Anterior cingulate cortex (tissue), 58 donors: ENCODE measurements around the gene PAPPA2.
"Not testable (repeated sequence)": the region's sequence is repeated elsewhere in the genome, so short reads cannot be mapped to it uniquely, and the experiment has no call there.

Source experiments
- DNase-seq, 58 donors: peaks; one replicate each; lab custom pipeline; 2025; lab: John Stamatoyannopoulos, UW

Gene PAPPA2

GRCh38 chr1:176462674-176463378, at the start of gene PAPPA2:
TSS of gene PAPPA2 (plus strand) at chr1:176463175. CDS start at chr1:176556323, 93,148 bp downstream.
- no peak for DNase-seq

- no peak for DNase-seq
Observed at GRCh38 chr1:176416777-176417176, 46.2 kb upstream of the PAPPA2 start.

GRCh38 chr1:176419608-176420007, 43.4 kb upstream of the PAPPA2 start:
- DNase-seq = not testable (repeated sequence)

GRCh38 chr1:176434234-176434633, 28.7 kb upstream of the PAPPA2 start:
- DNase-seq = no peak

GRCh38 chr1:176436251-176436650, 26.7 kb upstream of the PAPPA2 start:
- no peak for DNase-seq

- no peak for DNase-seq
Observed at GRCh38 chr1:176440176-176440575, 22.8 kb upstream of the PAPPA2 start.

- DNase-seq = no peak
Observed at GRCh38 chr1:176444286-176444685, 18.7 kb upstream of the PAPPA2 start.

GRCh38 chr1:176445402-176445801, 17.6 kb upstream of the PAPPA2 start:
- no peak for DNase-seq

GRCh38 chr1:176448340-176448739, 14.6 kb upstream of the PAPPA2 start:
- no peak for DNase-seq

GRCh38 chr1:176450526-176450925, 12.4 kb upstream of the PAPPA2 start:
- DNase-seq = no peak

- DNase-seq = not testable (repeated sequence)
Observed at GRCh38 chr1:176451741-176452140, 11.2 kb upstream of the PAPPA2 start.

- DNase-seq = no peak
Observed at GRCh38 chr1:176456795-176457194, 6.2 kb upstream of the PAPPA2 start.

GRCh38 chr1:176460544-176461336, 2.2 kb upstream of the PAPPA2 start:
- no peak for DNase-seq

GRCh38 chr1:176461576-176461975, 1.4 kb upstream of the PAPPA2 start:
- DNase-seq = no peak

GRCh38 chr1:176466514-176466913, 3.5 kb downstream of the PAPPA2 start:
- peak in 1 of 58 donors; percentile 2 for DNase-seq

- DNase-seq = no peak
Observed at GRCh38 chr1:176469450-176470010, 6.6 kb downstream of the PAPPA2 start.

- DNase-seq = no peak
Observed at GRCh38 chr1:176471338-176472121, 8.6 kb downstream of the PAPPA2 start.

- DNase-seq = no peak
Observed at GRCh38 chr1:176479971-176480370, 17.0 kb downstream of the PAPPA2 start.

GRCh38 chr1:176480750-176481149, 17.8 kb downstream of the PAPPA2 start:
- no peak for DNase-seq

- DNase-seq = no peak
Observed at GRCh38 chr1:176485083-176485482, 22.1 kb downstream of the PAPPA2 start.

GRCh38 chr1:176494436-176494835, 31.5 kb downstream of the PAPPA2 start:
- no peak for DNase-seq
